HL-60 (cell line): ENCODE data around the gene EFCAB6.

Experiments
- TF ChIP-seq, protein P1 (sequence below): IDR thresholded peaks from one replicate; pipeline ENCODE4 v1.5.1; 2011; ENCODE audit warnings: low read length, control low read depth, inconsistent platforms; ENCODE audit not compliant: insufficient read depth
- TF ChIP-seq, protein P2 (sequence below): IDR thresholded peaks from 2 replicates; pipeline ENCODE4 v1.6.1; 2012; ENCODE audit warnings: low read depth; ENCODE audit not compliant: insufficient replicate concordance

GRCh38 chr22:43706571-43707328 lies 105.4 kb downstream of the EFCAB6 start:
- TF ChIP-seq, protein P1, sequence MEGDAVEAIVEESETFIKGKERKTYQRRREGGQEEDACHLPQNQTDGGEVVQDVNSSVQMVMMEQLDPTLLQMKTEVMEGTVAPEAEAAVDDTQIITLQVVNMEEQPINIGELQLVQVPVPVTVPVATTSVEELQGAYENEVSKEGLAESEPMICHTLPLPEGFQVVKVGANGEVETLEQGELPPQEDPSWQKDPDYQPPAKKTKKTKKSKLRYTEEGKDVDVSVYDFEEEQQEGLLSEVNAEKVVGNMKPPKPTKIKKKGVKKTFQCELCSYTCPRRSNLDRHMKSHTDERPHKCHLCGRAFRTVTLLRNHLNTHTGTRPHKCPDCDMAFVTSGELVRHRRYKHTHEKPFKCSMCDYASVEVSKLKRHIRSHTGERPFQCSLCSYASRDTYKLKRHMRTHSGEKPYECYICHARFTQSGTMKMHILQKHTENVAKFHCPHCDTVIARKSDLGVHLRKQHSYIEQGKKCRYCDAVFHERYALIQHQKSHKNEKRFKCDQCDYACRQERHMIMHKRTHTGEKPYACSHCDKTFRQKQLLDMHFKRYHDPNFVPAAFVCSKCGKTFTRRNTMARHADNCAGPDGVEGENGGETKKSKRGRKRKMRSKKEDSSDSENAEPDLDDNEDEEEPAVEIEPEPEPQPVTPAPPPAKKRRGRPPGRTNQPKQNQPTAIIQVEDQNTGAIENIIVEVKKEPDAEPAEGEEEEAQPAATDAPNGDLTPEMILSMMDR = no peak
- TF ChIP-seq, protein P2, sequence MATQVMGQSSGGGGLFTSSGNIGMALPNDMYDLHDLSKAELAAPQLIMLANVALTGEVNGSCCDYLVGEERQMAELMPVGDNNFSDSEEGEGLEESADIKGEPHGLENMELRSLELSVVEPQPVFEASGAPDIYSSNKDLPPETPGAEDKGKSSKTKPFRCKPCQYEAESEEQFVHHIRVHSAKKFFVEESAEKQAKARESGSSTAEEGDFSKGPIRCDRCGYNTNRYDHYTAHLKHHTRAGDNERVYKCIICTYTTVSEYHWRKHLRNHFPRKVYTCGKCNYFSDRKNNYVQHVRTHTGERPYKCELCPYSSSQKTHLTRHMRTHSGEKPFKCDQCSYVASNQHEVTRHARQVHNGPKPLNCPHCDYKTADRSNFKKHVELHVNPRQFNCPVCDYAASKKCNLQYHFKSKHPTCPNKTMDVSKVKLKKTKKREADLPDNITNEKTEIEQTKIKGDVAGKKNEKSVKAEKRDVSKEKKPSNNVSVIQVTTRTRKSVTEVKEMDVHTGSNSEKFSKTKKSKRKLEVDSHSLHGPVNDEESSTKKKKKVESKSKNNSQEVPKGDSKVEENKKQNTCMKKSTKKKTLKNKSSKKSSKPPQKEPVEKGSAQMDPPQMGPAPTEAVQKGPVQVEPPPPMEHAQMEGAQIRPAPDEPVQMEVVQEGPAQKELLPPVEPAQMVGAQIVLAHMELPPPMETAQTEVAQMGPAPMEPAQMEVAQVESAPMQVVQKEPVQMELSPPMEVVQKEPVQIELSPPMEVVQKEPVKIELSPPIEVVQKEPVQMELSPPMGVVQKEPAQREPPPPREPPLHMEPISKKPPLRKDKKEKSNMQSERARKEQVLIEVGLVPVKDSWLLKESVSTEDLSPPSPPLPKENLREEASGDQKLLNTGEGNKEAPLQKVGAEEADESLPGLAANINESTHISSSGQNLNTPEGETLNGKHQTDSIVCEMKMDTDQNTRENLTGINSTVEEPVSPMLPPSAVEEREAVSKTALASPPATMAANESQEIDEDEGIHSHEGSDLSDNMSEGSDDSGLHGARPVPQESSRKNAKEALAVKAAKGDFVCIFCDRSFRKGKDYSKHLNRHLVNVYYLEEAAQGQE = no peak
